Measurements from ENCODE around the gene RIOX2. TPM values are rescaled to one million over a fixed set of nuclear protein-coding genes. Genes with fewer than 3 reads are reported as not detected.
"Not testable (repeated sequence)": the region's sequence is repeated elsewhere in the genome, so short reads cannot be mapped to it uniquely, and the experiment has no call there.

The RIOX2 gene
- polyA plus RNA-seq, 3 donors = 15.3 to 18.7 (median 18.3) TPM

DNA sequence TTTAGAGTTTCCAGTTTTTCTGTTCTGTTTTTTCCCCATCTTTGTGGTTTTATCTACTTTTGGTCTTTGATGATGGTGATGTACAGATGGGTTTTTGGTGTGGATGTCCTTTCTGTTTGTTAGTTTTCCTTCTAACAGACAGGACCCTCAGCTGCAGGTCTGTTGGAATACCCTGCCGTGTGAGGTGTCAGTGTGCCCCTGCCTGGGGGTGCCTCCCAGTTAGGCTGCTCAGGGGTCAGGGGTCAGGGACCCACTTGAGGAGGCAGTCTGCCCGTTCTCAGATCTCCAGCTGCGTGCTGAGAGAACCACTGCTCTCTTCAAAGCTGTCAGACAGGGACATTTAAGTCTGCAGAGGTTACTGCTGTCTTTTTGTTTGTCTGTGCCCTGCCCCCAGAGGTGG, 62.4 kb downstream of the RIOX2 start:
- Histone ChIP-seq H3K4me1 (ENCODE audit: control insufficient read depth in 1 of 2, insufficient read depth in 2 of 2, low read length in 2 of 2) (peaks cover 16 to 19% of the 10 kb centered on the region in 2 donors), H3K36me3 (replicated peaks in 1 of 2; ENCODE audit: control insufficient read depth in 1 of 2, insufficient read depth in 2 of 2, low read length in 2 of 2) (peaks cover 17 to 28% of the 10 kb centered on the region in 2 donors), H3K4me3 (replicated peaks in 1 of 3; ENCODE audit: low read depth in 2 of 3, low read length in 3 of 3) (peak overlapping the region in 1 of 3 experiments; percentile 49)
- H3K9ac ChIP-seq (ENCODE audit: insufficient read depth, low read length, poor library complexity, severe bottlenecking); H3K79me2 ChIP-seq (ENCODE audit: insufficient read depth, low read length); H3K27ac ChIP-seq (ENCODE audit: low read depth in 1 of 2, low read length in 2 of 2); H3K9me3 ChIP-seq (replicated peaks in 1 of 2; ENCODE audit: control insufficient read depth in 1 of 2, insufficient read depth in 1 of 2, low read length in 2 of 2); H3K9me3 Mint-ChIP-seq; H3K27me3 ChIP-seq (ENCODE audit: control insufficient read depth in 2 of 2, insufficient read depth in 2 of 2, low read length in 2 of 2); H3K4me2 ChIP-seq (replicated peaks; ENCODE audit: extremely low read depth, low read length, poor library complexity, severe bottlenecking); intact Hi-C loops (cut with micrococcal nuclease); H4K20me1 ChIP-seq (ENCODE audit: insufficient read depth, low read length); H3K27me3 Mint-ChIP-seq (ENCODE audit: low read depth in 3 of 3); H2AFZ ChIP-seq (ENCODE audit: insufficient read depth, low read depth, low read length, poor library complexity, severe bottlenecking); DNase-seq: not testable (repeated sequence)
- Mint-ChIP-seq H3K27ac (peak overlapping the region in 4 of 7 donors; percentile 81 to 96 (median 92)), H3K4me1 (peaks cover 28% of the 10 kb centered on the region), H3K4me3 (peak overlapping the region in 1 of 2 donors; percentile 30), H3K36me3 (peaks cover 21 to 24% of the 10 kb centered on the region in 2 donors)
- no CpG with 5 or more reads among the region's 3 CpGs for WGBS (ENCODE audit: insufficient coverage)

DNA sequence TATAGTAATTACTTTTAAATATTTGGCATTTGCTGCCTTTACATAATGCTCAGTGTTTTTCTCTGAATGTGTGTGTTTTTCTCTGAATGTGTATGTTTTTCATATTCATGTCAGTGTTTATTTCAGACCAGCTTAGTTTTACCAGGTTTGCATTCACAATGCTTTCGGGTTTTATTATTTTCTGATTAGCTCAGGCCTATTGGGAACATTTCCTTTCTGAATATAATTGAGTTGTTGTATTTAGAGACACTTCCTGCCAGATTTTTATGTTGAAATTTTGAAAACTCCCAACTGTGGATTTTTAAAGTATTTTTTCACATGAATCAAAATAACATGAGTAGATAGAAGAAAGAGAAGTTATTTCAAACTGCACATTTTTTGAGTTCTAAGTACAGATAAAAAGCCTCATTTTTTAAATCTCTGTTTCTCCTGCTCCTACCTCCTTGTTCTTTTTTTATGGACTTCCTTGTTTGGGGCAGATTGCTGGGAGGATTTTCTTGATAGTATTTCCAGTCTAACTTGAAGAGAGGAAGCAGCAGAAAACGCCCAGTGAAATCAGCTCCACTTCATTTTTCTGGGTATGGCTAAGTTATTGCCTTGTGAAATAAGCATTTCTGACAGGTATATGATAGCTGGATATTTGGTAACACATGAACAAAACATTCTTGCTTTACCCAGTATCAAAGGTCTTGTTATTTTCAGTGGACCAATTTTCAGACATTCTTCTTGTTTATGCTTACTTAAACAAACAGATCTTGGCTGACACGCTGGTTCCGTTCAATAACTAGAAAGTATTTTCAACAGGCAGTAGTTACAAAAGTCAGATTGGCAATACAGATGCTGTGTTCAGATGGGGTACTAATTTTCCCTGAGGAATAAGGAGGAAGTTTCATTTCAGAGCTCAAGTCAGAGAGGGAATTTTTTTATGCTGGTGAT, 70.7 kb downstream of the RIOX2 start:
- H3K36me3 Mint-ChIP-seq = peaks cover 33 to 50% of the 10 kb centered on the region in 2 donors
- no peaks in the 10 kb centered on the region for H3K9me3 ChIP-seq (replicated peaks in 1 of 2; ENCODE audit: control insufficient read depth in 1 of 2, insufficient read depth in 1 of 2, low read length in 2 of 2)
- TF ChIP-seq, protein P1, sequence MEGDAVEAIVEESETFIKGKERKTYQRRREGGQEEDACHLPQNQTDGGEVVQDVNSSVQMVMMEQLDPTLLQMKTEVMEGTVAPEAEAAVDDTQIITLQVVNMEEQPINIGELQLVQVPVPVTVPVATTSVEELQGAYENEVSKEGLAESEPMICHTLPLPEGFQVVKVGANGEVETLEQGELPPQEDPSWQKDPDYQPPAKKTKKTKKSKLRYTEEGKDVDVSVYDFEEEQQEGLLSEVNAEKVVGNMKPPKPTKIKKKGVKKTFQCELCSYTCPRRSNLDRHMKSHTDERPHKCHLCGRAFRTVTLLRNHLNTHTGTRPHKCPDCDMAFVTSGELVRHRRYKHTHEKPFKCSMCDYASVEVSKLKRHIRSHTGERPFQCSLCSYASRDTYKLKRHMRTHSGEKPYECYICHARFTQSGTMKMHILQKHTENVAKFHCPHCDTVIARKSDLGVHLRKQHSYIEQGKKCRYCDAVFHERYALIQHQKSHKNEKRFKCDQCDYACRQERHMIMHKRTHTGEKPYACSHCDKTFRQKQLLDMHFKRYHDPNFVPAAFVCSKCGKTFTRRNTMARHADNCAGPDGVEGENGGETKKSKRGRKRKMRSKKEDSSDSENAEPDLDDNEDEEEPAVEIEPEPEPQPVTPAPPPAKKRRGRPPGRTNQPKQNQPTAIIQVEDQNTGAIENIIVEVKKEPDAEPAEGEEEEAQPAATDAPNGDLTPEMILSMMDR (IDR thresholded peaks at IDR 0.05) = no peak
- H3K27me3 ChIP-seq (ENCODE audit: control insufficient read depth in 2 of 2, insufficient read depth in 2 of 2, low read length in 2 of 2) = no peaks in the 10 kb centered on the region
- whole genome bisulfite sequencing (ENCODE audit: insufficient coverage) = 100% methylated on average over 2 of the region's 4 CpGs
- H3K79me2 ChIP-seq (ENCODE audit: insufficient read depth, low read length) = no peaks in the 10 kb centered on the region
- no peak overlapping the region for H3K4me2 ChIP-seq (replicated peaks; ENCODE audit: extremely low read depth, low read length, poor library complexity, severe bottlenecking)
- H3K4me1 ChIP-seq (ENCODE audit: control insufficient read depth in 1 of 2, insufficient read depth in 2 of 2, low read length in 2 of 2) = peaks cover 0 to 6% of the 10 kb centered on the region in 2 donors
- peak overlapping the region in 1 of 2 donors; percentile 39 for H3K27ac ChIP-seq (ENCODE audit: low read depth in 1 of 2, low read length in 2 of 2)
- H3K4me3 Mint-ChIP-seq = no peak overlapping the region
- H2AFZ ChIP-seq (ENCODE audit: insufficient read depth, low read depth, low read length, poor library complexity, severe bottlenecking) = no peak overlapping the region
- H3K27me3 Mint-ChIP-seq (ENCODE audit: low read depth in 3 of 3) = no peaks in the 10 kb centered on the region
- H3K9me3 Mint-ChIP-seq = peaks cover 0 to 3% (median 0%) of the 10 kb centered on the region in 7 donors
- no peak overlapping the region for H3K4me3 ChIP-seq (replicated peaks in 1 of 3; ENCODE audit: low read depth in 2 of 3, low read length in 3 of 3)
- no peak overlapping the region for H3K9ac ChIP-seq (ENCODE audit: insufficient read depth, low read length, poor library complexity, severe bottlenecking)
- intact Hi-C loops (cut with micrococcal nuclease) = no loop called here
- peaks cover 9% of the 10 kb centered on the region for H3K4me1 Mint-ChIP-seq
- peaks cover 25 to 41% of the 10 kb centered on the region in 2 donors for H3K36me3 ChIP-seq (replicated peaks in 1 of 2; ENCODE audit: control insufficient read depth in 1 of 2, insufficient read depth in 2 of 2, low read length in 2 of 2)
- peak in 1 of 3 donors; percentile 4 for DNase-seq
- peak overlapping the region in 6 of 7 donors; percentile 4 to 76 (median 63) for H3K27ac Mint-ChIP-seq
- H4K20me1 ChIP-seq (ENCODE audit: insufficient read depth, low read length) = no peaks in the 10 kb centered on the region

Measured in CD14-positive monocyte (primary cell).